Fibroblast of lung (primary cell): ENCODE data around the gene LRRK1.

Experiments
- CTCF ChIP-seq, 2 donors: IDR thresholded peaks in 1 of 2; conservative IDR thresholded peaks in 1 of 2; 1 replicate in 1 of 2; 2 replicates in 1 of 2; pipeline ENCODE4 v1.5.1; 2011 to 2012; ENCODE audit warnings: low read length in 2 of 2, control low read depth in 1 of 2, inconsistent platforms in 1 of 2, low read depth in 1 of 2, mild to moderate bottlenecking in 1 of 2
- EZH2 ChIP-seq: IDR thresholded peaks from 2 replicates; pipeline ENCODE4 v1.5.1; 2012; ENCODE audit warnings: low read length, control low read depth, mild to moderate bottlenecking; ENCODE audit errors: missing control alignments

- no peak for TF ChIP-seq CTCF (conservative IDR thresholded peaks at IDR 0.05 in 1 of 2, IDR thresholded peaks at IDR 0.05 in 1 of 2; ENCODE audit: low read depth in 1 of 2, low read length in 2 of 2)
- no peak for TF ChIP-seq EZH2
Observed at GRCh38 chr15:101027273-101027901, 108.2 kb downstream of the LRRK1 start.
